ENCODE results near the gene STX18.

GRCh38 chr4:4423706-4424498 lies 117.9 kb downstream of the STX18 start:
- TF ChIP-seq, protein P1, sequence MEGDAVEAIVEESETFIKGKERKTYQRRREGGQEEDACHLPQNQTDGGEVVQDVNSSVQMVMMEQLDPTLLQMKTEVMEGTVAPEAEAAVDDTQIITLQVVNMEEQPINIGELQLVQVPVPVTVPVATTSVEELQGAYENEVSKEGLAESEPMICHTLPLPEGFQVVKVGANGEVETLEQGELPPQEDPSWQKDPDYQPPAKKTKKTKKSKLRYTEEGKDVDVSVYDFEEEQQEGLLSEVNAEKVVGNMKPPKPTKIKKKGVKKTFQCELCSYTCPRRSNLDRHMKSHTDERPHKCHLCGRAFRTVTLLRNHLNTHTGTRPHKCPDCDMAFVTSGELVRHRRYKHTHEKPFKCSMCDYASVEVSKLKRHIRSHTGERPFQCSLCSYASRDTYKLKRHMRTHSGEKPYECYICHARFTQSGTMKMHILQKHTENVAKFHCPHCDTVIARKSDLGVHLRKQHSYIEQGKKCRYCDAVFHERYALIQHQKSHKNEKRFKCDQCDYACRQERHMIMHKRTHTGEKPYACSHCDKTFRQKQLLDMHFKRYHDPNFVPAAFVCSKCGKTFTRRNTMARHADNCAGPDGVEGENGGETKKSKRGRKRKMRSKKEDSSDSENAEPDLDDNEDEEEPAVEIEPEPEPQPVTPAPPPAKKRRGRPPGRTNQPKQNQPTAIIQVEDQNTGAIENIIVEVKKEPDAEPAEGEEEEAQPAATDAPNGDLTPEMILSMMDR (conservative IDR thresholded peaks at IDR 0.05 in 1 of 2, IDR thresholded peaks at IDR 0.05 in 1 of 2; ENCODE audit: low read depth in 1 of 2, low read length in 2 of 2) = no peak
- TF ChIP-seq EZH2 (IDR thresholded peaks at IDR 0.05; ENCODE audit: low read length, missing control alignments) = no peak
